Ishikawa (cell line): Measurements from ENCODE around the gene ST6GALNAC2.

ENCODE experiments used
- CEBPB ChIP-seq: IDR thresholded peaks from 2 replicates; pipeline ENCODE4 v1.6.1; 2012
- CREB1 ChIP-seq: IDR thresholded peaks from 2 replicates; pipeline ENCODE4 v1.6.1; 2012; ENCODE audit warnings: low read depth
- EGR1 ChIP-seq: IDR thresholded peaks from 2 replicates; pipeline ENCODE4 v1.6.1; 2012
- EP300 ChIP-seq: IDR thresholded peaks from 2 replicates; pipeline ENCODE4 v1.6.1; 2012; ENCODE audit warnings: borderline replicate concordance
- FOXM1 ChIP-seq: IDR thresholded peaks from 2 replicates; pipeline ENCODE4 v1.6.1; 2012; ENCODE audit warnings: low read depth, borderline replicate concordance
- NFIC ChIP-seq: IDR thresholded peaks from 2 replicates; pipeline ENCODE4 v1.6.1; 2012
- RAD21 ChIP-seq: IDR thresholded peaks from 2 replicates; pipeline ENCODE4 v1.6.1; 2012; ENCODE audit warnings: low read depth
- TAF1 ChIP-seq: IDR thresholded peaks from 2 replicates; pipeline ENCODE4 v1.6.1; 2012; ENCODE audit warnings: low read depth, mild to moderate bottlenecking
- TCF12 ChIP-seq: IDR thresholded peaks from 2 replicates; pipeline ENCODE4 v1.6.1; 2012; ENCODE audit warnings: low read depth
- YY1 ChIP-seq: IDR thresholded peaks from 2 replicates; pipeline ENCODE4 v1.6.1; 2012; ENCODE audit warnings: low read depth
- TF ChIP-seq, protein P1 (sequence below): IDR thresholded peaks from 2 replicates; pipeline ENCODE4 v1.6.1; 2012; ENCODE audit warnings: low read depth, mild to moderate bottlenecking
- TF ChIP-seq, protein P2 (sequence below): IDR thresholded peaks from 2 replicates; pipeline ENCODE4 v1.6.1; 2012

DNA sequence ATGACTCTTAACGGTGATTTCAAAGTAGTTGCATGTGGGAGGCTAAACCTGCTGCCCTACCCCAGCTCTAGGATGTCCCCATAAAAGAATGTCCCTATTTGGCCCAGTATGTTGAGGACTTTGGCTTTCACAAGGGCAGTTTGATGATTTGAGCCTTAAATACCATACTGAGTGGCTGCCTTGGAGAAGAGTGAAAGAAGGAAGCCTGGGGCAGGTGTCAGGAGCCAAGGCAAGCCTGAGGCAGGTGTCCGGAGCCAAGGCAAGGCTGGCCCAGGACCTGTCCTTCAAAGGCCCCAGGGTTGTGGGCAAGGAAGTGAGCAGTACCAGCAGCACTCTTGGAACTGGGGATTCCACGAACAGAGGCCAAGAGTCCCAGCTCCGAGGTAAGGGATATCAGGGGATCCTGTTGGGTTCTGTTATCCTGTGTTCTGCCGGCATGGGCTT lies 18.6 kb downstream of the ST6GALNAC2 start:
- TF ChIP-seq, protein P1, sequence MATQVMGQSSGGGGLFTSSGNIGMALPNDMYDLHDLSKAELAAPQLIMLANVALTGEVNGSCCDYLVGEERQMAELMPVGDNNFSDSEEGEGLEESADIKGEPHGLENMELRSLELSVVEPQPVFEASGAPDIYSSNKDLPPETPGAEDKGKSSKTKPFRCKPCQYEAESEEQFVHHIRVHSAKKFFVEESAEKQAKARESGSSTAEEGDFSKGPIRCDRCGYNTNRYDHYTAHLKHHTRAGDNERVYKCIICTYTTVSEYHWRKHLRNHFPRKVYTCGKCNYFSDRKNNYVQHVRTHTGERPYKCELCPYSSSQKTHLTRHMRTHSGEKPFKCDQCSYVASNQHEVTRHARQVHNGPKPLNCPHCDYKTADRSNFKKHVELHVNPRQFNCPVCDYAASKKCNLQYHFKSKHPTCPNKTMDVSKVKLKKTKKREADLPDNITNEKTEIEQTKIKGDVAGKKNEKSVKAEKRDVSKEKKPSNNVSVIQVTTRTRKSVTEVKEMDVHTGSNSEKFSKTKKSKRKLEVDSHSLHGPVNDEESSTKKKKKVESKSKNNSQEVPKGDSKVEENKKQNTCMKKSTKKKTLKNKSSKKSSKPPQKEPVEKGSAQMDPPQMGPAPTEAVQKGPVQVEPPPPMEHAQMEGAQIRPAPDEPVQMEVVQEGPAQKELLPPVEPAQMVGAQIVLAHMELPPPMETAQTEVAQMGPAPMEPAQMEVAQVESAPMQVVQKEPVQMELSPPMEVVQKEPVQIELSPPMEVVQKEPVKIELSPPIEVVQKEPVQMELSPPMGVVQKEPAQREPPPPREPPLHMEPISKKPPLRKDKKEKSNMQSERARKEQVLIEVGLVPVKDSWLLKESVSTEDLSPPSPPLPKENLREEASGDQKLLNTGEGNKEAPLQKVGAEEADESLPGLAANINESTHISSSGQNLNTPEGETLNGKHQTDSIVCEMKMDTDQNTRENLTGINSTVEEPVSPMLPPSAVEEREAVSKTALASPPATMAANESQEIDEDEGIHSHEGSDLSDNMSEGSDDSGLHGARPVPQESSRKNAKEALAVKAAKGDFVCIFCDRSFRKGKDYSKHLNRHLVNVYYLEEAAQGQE: no peak
- TF ChIP-seq CREB1 (no peak), RAD21 (no peak), EP300 (no peak), FOXM1 (no peak), CEBPB (no peak), TCF12 (no peak), YY1 (no peak), TAF1 (no peak), NFIC (no peak), EGR1 (no peak)
- TF ChIP-seq, protein P2, sequence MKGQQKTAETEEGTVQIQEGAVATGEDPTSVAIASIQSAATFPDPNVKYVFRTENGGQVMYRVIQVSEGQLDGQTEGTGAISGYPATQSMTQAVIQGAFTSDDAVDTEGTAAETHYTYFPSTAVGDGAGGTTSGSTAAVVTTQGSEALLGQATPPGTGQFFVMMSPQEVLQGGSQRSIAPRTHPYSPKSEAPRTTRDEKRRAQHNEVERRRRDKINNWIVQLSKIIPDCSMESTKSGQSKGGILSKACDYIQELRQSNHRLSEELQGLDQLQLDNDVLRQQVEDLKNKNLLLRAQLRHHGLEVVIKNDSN: no peak
